SK-N-DZ (cell line): ENCODE results near the gene GSTO2.

Experiments
- DNase-seq: peaks from one replicate; pipeline ENCODE4 v3.0.0-alpha.2; 2015; ENCODE audit warnings: low spot score

The GSTO2 gene

GRCh38 chr10:104307576-104308438 lies 38.8 kb downstream of the GSTO2 start:
- no peak for DNase-seq

- no peak for DNase-seq
Observed at GRCh38 chr10:104308439-104308903, 39.5 kb downstream of the GSTO2 start.

- DNase-seq: no peak
Observed at GRCh38 chr10:104309980-104310978, 41.3 kb downstream of the GSTO2 start.

GRCh38 chr10:104311184-104311720 lies 42.3 kb downstream of the GSTO2 start:
- no peak for DNase-seq

GRCh38 chr10:104314591-104315485 lies 45.9 kb downstream of the GSTO2 start:
- no peak for DNase-seq

- no peak for DNase-seq
Observed at GRCh38 chr10:104315486-104315921, 46.5 kb downstream of the GSTO2 start.

GRCh38 chr10:104316321-104317099 lies 47.5 kb downstream of the GSTO2 start:
- DNase-seq: no peak

GRCh38 chr10:104317269-104317710 lies 48.3 kb downstream of the GSTO2 start:
- DNase-seq: no peak

GRCh38 chr10:104317726-104318299 lies 48.8 kb downstream of the GSTO2 start:
- DNase-seq: no peak

GRCh38 chr10:104318326-104318725 lies 49.3 kb downstream of the GSTO2 start:
- no peak for DNase-seq

- DNase-seq: no peak
Observed at GRCh38 chr10:104318810-104319741, 50.1 kb downstream of the GSTO2 start.

- DNase-seq: no peak
Observed at GRCh38 chr10:104321226-104321625, 52.2 kb downstream of the GSTO2 start.

- no peak for DNase-seq
Observed at GRCh38 chr10:104321725-104322415, 52.9 kb downstream of the GSTO2 start.

- DNase-seq: no peak
Observed at GRCh38 chr10:104322416-104322782, 53.4 kb downstream of the GSTO2 start.

- no peak for DNase-seq
Observed at GRCh38 chr10:104323085-104323484, 54.1 kb downstream of the GSTO2 start.

- no peak for DNase-seq
Observed at GRCh38 chr10:104323760-104324201, 54.8 kb downstream of the GSTO2 start.

GRCh38 chr10:104324221-104324686 lies 55.3 kb downstream of the GSTO2 start:
- DNase-seq: no peak

GRCh38 chr10:104324931-104325330 lies 55.9 kb downstream of the GSTO2 start:
- DNase-seq: no peak
